Measurements from ENCODE around the gene ZCWPW1.

The ZCWPW1 gene

DNA sequence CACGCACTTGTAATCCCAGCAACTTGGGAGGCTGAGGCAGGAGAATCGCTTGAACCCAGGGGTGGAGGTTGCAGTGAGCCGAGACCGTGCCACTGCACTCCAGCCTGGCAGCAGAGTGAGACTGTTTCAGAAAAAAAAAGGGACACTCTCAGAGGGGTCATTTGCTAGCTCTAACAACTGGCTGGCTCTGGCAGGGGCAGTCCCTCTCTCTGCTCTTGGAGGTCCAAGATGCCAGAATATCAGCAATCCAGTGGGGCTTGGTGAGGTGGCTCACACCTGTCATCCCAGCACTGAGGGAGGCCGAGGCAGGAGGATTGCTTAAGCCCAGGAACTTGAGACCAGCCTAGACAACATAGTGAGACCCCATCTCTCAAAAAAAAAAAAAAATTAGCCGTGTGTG, 57.8 kb downstream of the ZCWPW1 start:
- Histone ChIP-seq H3K4me3 (ENCODE audit: low read depth, low read length, poor library complexity, severe bottlenecking) (no peak overlapping the region), H3F3A (ENCODE audit: insufficient read depth, low read length) (peaks cover 11% of the 10 kb centered on the region; the same call in 1 of the 2 replicates), H3K27me3 (ENCODE audit: insufficient read depth, low read length) (0 out of 2 replicates have a peak, but pooled peaks cover 9% of the 10 kb centered on the region), H3K9me3 (ENCODE audit: low read length) (no peaks in the 10 kb centered on the region), H3K4me2 (ENCODE audit: low read length) (no peak overlapping the region), H3K36me3 (ENCODE audit: insufficient read depth, low read length) (0 out of 2 replicates have a peak, but pooled peaks cover 3% of the 10 kb centered on the region), H3K9ac (ENCODE audit: low read length) (no peak overlapping the region), H3K79me2 (ENCODE audit: insufficient read depth, low read length) (no peaks in the 10 kb centered on the region), H4K20me1 (ENCODE audit: insufficient read depth, low read length) (no peaks in the 10 kb centered on the region), H3K9me2 (ENCODE audit: low read depth, low read length) (no peaks in the 10 kb centered on the region), H3K27ac (ENCODE audit: low read depth, low read length, poor library complexity, severe bottlenecking) (no peak overlapping the region), H3K4me1 (ENCODE audit: insufficient read depth, low read length, severe bottlenecking) (peaks cover 52% of the 10 kb centered on the region), H2AFZ (ENCODE audit: low read length) (no peak overlapping the region)
- TF ChIP-seq EZH2 (IDR thresholded peaks at IDR 0.05; ENCODE audit: borderline replicate concordance, low read length) = no peak
- TF ChIP-seq, protein P1, sequence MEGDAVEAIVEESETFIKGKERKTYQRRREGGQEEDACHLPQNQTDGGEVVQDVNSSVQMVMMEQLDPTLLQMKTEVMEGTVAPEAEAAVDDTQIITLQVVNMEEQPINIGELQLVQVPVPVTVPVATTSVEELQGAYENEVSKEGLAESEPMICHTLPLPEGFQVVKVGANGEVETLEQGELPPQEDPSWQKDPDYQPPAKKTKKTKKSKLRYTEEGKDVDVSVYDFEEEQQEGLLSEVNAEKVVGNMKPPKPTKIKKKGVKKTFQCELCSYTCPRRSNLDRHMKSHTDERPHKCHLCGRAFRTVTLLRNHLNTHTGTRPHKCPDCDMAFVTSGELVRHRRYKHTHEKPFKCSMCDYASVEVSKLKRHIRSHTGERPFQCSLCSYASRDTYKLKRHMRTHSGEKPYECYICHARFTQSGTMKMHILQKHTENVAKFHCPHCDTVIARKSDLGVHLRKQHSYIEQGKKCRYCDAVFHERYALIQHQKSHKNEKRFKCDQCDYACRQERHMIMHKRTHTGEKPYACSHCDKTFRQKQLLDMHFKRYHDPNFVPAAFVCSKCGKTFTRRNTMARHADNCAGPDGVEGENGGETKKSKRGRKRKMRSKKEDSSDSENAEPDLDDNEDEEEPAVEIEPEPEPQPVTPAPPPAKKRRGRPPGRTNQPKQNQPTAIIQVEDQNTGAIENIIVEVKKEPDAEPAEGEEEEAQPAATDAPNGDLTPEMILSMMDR (IDR thresholded peaks at IDR 0.05; ENCODE audit: low read length) = no peak

DNA sequence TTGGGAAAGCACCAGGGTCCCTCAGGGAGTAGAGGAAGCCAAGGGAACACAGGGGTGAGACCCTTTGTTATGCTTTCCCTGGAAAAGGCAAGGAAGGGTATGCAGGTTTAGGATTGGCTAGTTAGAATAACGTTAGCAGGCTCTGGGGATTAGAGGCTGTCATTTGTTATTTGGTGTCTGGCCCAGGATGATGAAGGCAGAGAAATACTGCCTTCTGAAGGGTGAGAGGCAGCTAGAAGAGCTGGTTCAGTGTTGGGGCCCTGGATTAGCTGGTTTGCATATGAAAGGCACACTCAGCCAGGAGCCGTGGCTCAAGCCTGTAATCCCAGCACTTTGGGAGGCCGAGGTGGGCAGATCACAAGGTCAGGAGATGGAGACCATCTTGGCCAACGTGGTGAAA, 58.2 kb downstream of the ZCWPW1 start:
- H2AFZ ChIP-seq (ENCODE audit: low read length) = no peak overlapping the region
- no peaks in the 10 kb centered on the region for H3K9me3 ChIP-seq (ENCODE audit: low read length)
- H3K9ac ChIP-seq (ENCODE audit: low read length) = no peak overlapping the region
- H3K27me3 ChIP-seq (ENCODE audit: insufficient read depth, low read length) = 0 out of 2 replicates have a peak, but pooled peaks cover 9% of the 10 kb centered on the region
- peak overlapping the region; percentile 95 for H3K27ac ChIP-seq (ENCODE audit: low read depth, low read length, poor library complexity, severe bottlenecking)
- no peak for TF ChIP-seq EZH2 (IDR thresholded peaks at IDR 0.05; ENCODE audit: borderline replicate concordance, low read length)
- TF ChIP-seq, protein P1 (IDR thresholded peaks at IDR 0.05; ENCODE audit: low read length) = no peak
- peaks cover 11% of the 10 kb centered on the region; the same call in 1 of the 2 replicates for H3F3A ChIP-seq (ENCODE audit: insufficient read depth, low read length)
- no peak overlapping the region for H3K4me2 ChIP-seq (ENCODE audit: low read length)
- H3K9me2 ChIP-seq (ENCODE audit: low read depth, low read length) = no peaks in the 10 kb centered on the region
- peaks cover 56% of the 10 kb centered on the region for H3K4me1 ChIP-seq (ENCODE audit: insufficient read depth, low read length, severe bottlenecking)
- no peak overlapping the region for H3K4me3 ChIP-seq (ENCODE audit: low read depth, low read length, poor library complexity, severe bottlenecking)
- no peaks in the 10 kb centered on the region for H3K79me2 ChIP-seq (ENCODE audit: insufficient read depth, low read length)
- no peaks in the 10 kb centered on the region for H4K20me1 ChIP-seq (ENCODE audit: insufficient read depth, low read length)
- H3K36me3 ChIP-seq (ENCODE audit: insufficient read depth, low read length) = peaks cover 7% of the 10 kb centered on the region; the same call in 1 of the 2 replicates

DNA sequence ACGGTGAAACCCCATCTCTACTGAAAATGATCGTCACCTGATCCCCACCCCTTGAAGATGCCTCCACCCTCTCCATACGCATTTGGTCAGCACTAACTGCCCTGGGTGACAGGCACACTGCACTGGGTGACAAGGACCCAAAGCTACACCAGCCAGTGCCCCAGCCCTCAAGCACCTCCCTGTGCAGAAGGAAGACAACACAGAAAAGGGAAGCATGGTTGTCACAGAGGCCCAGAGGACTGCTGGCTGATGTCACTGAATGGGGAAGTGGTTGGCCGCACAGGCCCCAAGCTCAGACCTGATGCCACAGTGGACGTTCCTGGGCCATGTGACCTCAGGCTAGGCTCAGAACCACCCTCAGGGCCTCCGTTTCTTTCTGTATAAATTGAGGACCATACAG, 59.4 kb downstream of the ZCWPW1 start:
- Histone ChIP-seq H3K36me3 (ENCODE audit: insufficient read depth, low read length) (peaks cover 14% of the 10 kb centered on the region), H3K4me3 (ENCODE audit: low read depth, low read length, poor library complexity, severe bottlenecking) (peak overlapping the region; percentile 9), H3K79me2 (ENCODE audit: insufficient read depth, low read length) (no peaks in the 10 kb centered on the region), H4K20me1 (ENCODE audit: insufficient read depth, low read length) (no peaks in the 10 kb centered on the region), H3K4me2 (ENCODE audit: low read length) (peak overlapping the region; percentile 42; the same call in 1 of the 2 replicates), H3F3A (ENCODE audit: insufficient read depth, low read length) (peaks cover 11% of the 10 kb centered on the region; the same call in 1 of the 2 replicates), H3K9me2 (ENCODE audit: low read depth, low read length) (no peaks in the 10 kb centered on the region), H3K27ac (ENCODE audit: low read depth, low read length, poor library complexity, severe bottlenecking) (peak overlapping the region; percentile 95), H2AFZ (ENCODE audit: low read length) (no peak overlapping the region), H3K4me1 (ENCODE audit: insufficient read depth, low read length, severe bottlenecking) (peaks cover 65% of the 10 kb centered on the region), H3K9me3 (ENCODE audit: low read length) (no peaks in the 10 kb centered on the region), H3K9ac (ENCODE audit: low read length) (peak overlapping the region; percentile 43; the same call in 1 of the 2 replicates), H3K27me3 (ENCODE audit: insufficient read depth, low read length) (no peaks in the 10 kb centered on the region)
- no peak for TF ChIP-seq EZH2 (IDR thresholded peaks at IDR 0.05; ENCODE audit: borderline replicate concordance, low read length)
- TF ChIP-seq, protein P1 (IDR thresholded peaks at IDR 0.05; ENCODE audit: low read length) = no peak
